Left lung (tissue), 10 donors: ENCODE results near the gene HSP90AA1. TPM values are rescaled to one million over a fixed set of nuclear protein-coding genes. Genes with fewer than 3 reads are reported as not detected.
"Not testable (repeated sequence)": the region's sequence is repeated elsewhere in the genome, so short reads cannot be mapped to it uniquely, and the experiment has no call there.

Experiments
- ATAC-seq: fragments of 200-7000 bp; cut with Tn5 transposase; one replicate; pipeline ENCODE4 v1.9.1; 2020; ENCODE audit warnings: moderate library complexity
- DNase-seq, 4 donors: peaks; one replicate each; pipeline ENCODE4 v3.0.0-alpha.2; 2013 to 2020
- H3K27ac ChIP-seq, 2 donors: fragments of 200-600 bp; sonication (generic) in 1 of 2; one replicate each; pipeline versions ENCODE4 v1.5.0 to v1.8.0; 2020 to 2021
- H3K27me3 ChIP-seq, 2 donors: fragments of 200-600 bp; sonication (generic) in 1 of 2; one replicate each; pipeline versions ENCODE4 v1.5.0 to v1.8.0; 2020 to 2021
- H3K36me3 ChIP-seq, 2 donors: fragments of 200-600 bp; sonication (generic) in 1 of 2; one replicate each; pipeline versions ENCODE4 v1.5.0 to v1.8.0; 2020 to 2021
- H3K4me1 ChIP-seq, 2 donors: fragments of 200-600 bp; one replicate each; pipeline ENCODE4 v1.8.0; 2021
- H3K4me3 ChIP-seq, 2 donors: fragments of 200-600 bp; sonication (generic) in 1 of 2; one replicate each; pipeline versions ENCODE4 v1.5.0 to v1.8.0; 2020 to 2021; ENCODE audit warnings: mild to moderate bottlenecking in 1 of 2
- H3K9me3 ChIP-seq, 2 donors: fragments of 200-600 bp; sonication (generic) in 1 of 2; one replicate each; pipeline versions ENCODE4 v1.5.0 to v1.8.0; 2020 to 2021
- CTCF ChIP-seq, 2 donors: fragments of 200-600 bp; sonication (generic) in 1 of 2; IDR thresholded peaks; one replicate each; pipeline versions ENCODE4 v1.5.0 to v1.8.0; 2021; ENCODE audit warnings: antibody characterized with exemption in 2 of 2
- intact Hi-C, 2 donors: fragments of 100-400 bp; cut with DNase I; formaldehyde crosslinking; loops; one replicate each; pipeline versions ENCODE4 v1.11.2 to v1.14.2; 2022
- polyA plus RNA-seq, 6 donors: library from polyadenylated mRNA; unstranded; fragments of 120-200 nt; gene quantifications; one replicate each; pipeline ENCODE4 v1.2.1, GENCODE V29; 2013; ENCODE audit not compliant: insufficient read length in 6 of 6
- total RNA-seq, 2 donors: library from RNA; stranded (reverse); fragmentation: NEBNext Ultra II Directional; extraction: Animal tissue kit (Norgen Biotek cat#: 25700); gene quantifications; one replicate each; pipeline ENCODE4 v1.2.1, GENCODE V29; 2021
- donor health status: DM: no; HTN: yes; CAD: no.
- donor health status: DM: no; HTN: no; CAD: no.

HSP90AA1 gene
- total and polyA plus RNA-seq, 8 donors = 515 to 760 (median 630) TPM

GRCh38 chr14:102078831-102079699 is 7.8 kb downstream of the HSP90AA1 start:
- Histone ChIP-seq H3K9me3 (no peaks in the 10 kb centered on the region), H3K4me1 (peaks cover 3 to 27% of the 10 kb centered on the region in 2 donors), H3K4me3 (no peak overlapping the region), H3K27ac (no peak overlapping the region), H3K27me3 (no peaks in the 10 kb centered on the region), H3K36me3 (peaks cover 0 to 85% of the 10 kb centered on the region in 2 donors)
- intact Hi-C loops = no loop called here
- TF ChIP-seq CTCF (IDR thresholded peaks at IDR 0.05) = no peak
- no peak for DNase-seq
- ATAC-seq = no peak

- H3K27ac ChIP-seq, H3K9me3 ChIP-seq, H3K4me3 ChIP-seq, DNase-seq, ATAC-seq, H3K27me3 ChIP-seq, intact Hi-C loops: not testable (repeated sequence)
- H3K4me1 ChIP-seq = peaks cover 0 to 20% of the 10 kb centered on the region in 2 donors
- H3K36me3 ChIP-seq = peaks cover 0 to 80% of the 10 kb centered on the region in 2 donors
Measured at GRCh38 chr14:102078361-102078791, 8.5 kb downstream of the HSP90AA1 start.

GRCh38 chr14:102077382-102077709 is 9.5 kb downstream of the HSP90AA1 start:
- intact Hi-C loops = no loop called here
- H3K27me3 ChIP-seq = no peaks in the 10 kb centered on the region
- H3K4me1 ChIP-seq = peaks cover 0 to 10% of the 10 kb centered on the region in 2 donors
- no peaks in the 10 kb centered on the region for H3K9me3 ChIP-seq
- DNase-seq (no peak), ATAC-seq (no peak)
- no peak overlapping the region for H3K4me3 ChIP-seq
- TF ChIP-seq CTCF (IDR thresholded peaks at IDR 0.05) = no peak
- peaks cover 0 to 73% of the 10 kb centered on the region in 2 donors for H3K36me3 ChIP-seq
- no peak overlapping the region for H3K27ac ChIP-seq

GRCh38 chr14:102075155-102075554 is 11.7 kb downstream of the HSP90AA1 start:
- DNase-seq = no peak
- Histone ChIP-seq H3K9me3 (no peaks in the 10 kb centered on the region), H3K4me1 (no peaks in the 10 kb centered on the region), H3K27me3 (no peaks in the 10 kb centered on the region), H3K4me3 (no peak overlapping the region), H3K27ac (no peak overlapping the region), H3K36me3 (peaks cover 0 to 62% of the 10 kb centered on the region in 2 donors)
- ATAC-seq = no peak
- intact Hi-C loops = no loop called here
- no peak for TF ChIP-seq CTCF (IDR thresholded peaks at IDR 0.05)

GRCh38 chr14:102074415-102074964 is 12.4 kb downstream of the HSP90AA1 start:
- DNase-seq (no peak), ATAC-seq (no peak)
- Histone ChIP-seq H3K9me3 (no peaks in the 10 kb centered on the region), H3K4me1 (no peaks in the 10 kb centered on the region), H3K27me3 (no peaks in the 10 kb centered on the region), H3K36me3 (peaks cover 0 to 56% of the 10 kb centered on the region in 2 donors), H3K4me3 (no peak overlapping the region), H3K27ac (no peak overlapping the region)
- TF ChIP-seq CTCF (IDR thresholded peaks at IDR 0.05) = no peak
- intact Hi-C loops = no loop called here
